Measurements from ENCODE around the gene INPP4A.

GRCh38 chr2:98403878-98404277 lies 40.8 kb upstream of the INPP4A start:
- TF ChIP-seq, protein P1, sequence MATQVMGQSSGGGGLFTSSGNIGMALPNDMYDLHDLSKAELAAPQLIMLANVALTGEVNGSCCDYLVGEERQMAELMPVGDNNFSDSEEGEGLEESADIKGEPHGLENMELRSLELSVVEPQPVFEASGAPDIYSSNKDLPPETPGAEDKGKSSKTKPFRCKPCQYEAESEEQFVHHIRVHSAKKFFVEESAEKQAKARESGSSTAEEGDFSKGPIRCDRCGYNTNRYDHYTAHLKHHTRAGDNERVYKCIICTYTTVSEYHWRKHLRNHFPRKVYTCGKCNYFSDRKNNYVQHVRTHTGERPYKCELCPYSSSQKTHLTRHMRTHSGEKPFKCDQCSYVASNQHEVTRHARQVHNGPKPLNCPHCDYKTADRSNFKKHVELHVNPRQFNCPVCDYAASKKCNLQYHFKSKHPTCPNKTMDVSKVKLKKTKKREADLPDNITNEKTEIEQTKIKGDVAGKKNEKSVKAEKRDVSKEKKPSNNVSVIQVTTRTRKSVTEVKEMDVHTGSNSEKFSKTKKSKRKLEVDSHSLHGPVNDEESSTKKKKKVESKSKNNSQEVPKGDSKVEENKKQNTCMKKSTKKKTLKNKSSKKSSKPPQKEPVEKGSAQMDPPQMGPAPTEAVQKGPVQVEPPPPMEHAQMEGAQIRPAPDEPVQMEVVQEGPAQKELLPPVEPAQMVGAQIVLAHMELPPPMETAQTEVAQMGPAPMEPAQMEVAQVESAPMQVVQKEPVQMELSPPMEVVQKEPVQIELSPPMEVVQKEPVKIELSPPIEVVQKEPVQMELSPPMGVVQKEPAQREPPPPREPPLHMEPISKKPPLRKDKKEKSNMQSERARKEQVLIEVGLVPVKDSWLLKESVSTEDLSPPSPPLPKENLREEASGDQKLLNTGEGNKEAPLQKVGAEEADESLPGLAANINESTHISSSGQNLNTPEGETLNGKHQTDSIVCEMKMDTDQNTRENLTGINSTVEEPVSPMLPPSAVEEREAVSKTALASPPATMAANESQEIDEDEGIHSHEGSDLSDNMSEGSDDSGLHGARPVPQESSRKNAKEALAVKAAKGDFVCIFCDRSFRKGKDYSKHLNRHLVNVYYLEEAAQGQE (IDR thresholded peaks at IDR 0.05), result no peak
- TF ChIP-seq, protein P2, sequence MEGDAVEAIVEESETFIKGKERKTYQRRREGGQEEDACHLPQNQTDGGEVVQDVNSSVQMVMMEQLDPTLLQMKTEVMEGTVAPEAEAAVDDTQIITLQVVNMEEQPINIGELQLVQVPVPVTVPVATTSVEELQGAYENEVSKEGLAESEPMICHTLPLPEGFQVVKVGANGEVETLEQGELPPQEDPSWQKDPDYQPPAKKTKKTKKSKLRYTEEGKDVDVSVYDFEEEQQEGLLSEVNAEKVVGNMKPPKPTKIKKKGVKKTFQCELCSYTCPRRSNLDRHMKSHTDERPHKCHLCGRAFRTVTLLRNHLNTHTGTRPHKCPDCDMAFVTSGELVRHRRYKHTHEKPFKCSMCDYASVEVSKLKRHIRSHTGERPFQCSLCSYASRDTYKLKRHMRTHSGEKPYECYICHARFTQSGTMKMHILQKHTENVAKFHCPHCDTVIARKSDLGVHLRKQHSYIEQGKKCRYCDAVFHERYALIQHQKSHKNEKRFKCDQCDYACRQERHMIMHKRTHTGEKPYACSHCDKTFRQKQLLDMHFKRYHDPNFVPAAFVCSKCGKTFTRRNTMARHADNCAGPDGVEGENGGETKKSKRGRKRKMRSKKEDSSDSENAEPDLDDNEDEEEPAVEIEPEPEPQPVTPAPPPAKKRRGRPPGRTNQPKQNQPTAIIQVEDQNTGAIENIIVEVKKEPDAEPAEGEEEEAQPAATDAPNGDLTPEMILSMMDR (IDR thresholded peaks at IDR 0.05), result no peak
- TF ChIP-seq MYC (IDR thresholded peaks at IDR 0.05; ENCODE audit: borderline replicate concordance, low read length) (no peak), RAD21 (conservative IDR thresholded peaks at IDR 0.05 in 1 of 2, IDR thresholded peaks at IDR 0.05 in 1 of 2) (no peak), USF2 (IDR thresholded peaks at IDR 0.05) (no peak), CHD2 (IDR thresholded peaks at IDR 0.05; ENCODE audit: low read length, partially characterized antibody) (no peak), POLR2A (IDR thresholded peaks at IDR 0.05; ENCODE audit: low read length) (no peak), CEBPB (IDR thresholded peaks at IDR 0.05) (no peak), MAFK (IDR thresholded peaks at IDR 0.05; ENCODE audit: partially characterized antibody) (no peak)
